MM.1S (cell line): Measurements from ENCODE around the gene ATP8B1.

Source experiments
- DNase-seq: peaks from one replicate; pipeline ENCODE4 v3.0.0-alpha.2; 2015
- H2AFZ ChIP-seq: fragments of 300-600 bp; sonication (generic); 2 replicates; pipeline ENCODE4 v1.6.0; 2016; ENCODE audit warnings: antibody characterized with exemption, low read length
- H3F3A ChIP-seq: fragments of 300-600 bp; sonication (generic); 2 replicates; pipeline ENCODE4 v1.6.1; 2016; ENCODE audit warnings: mild to moderate bottlenecking, antibody characterized with exemption, low read length, moderate library complexity, mixed read lengths; ENCODE audit not compliant: insufficient read depth
- H3K27ac ChIP-seq: fragments of 300-600 bp; sonication (generic); 2 replicates; pipeline ENCODE4 v1.5.1; 2016; ENCODE audit warnings: mild to moderate bottlenecking, low read length
- H3K27me3 ChIP-seq: fragments of 300-600 bp; sonication (generic); replicated peaks from 2 replicates; pipeline ENCODE4 v1.6.0; 2016; ENCODE audit warnings: low read length; ENCODE audit not compliant: insufficient read depth
- H3K36me3 ChIP-seq: fragments of 300-600 bp; sonication (generic); replicated peaks from 2 replicates; pipeline ENCODE4 v1.6.1; 2016; ENCODE audit warnings: mild to moderate bottlenecking, low read length, mixed read lengths; ENCODE audit not compliant: insufficient read depth
- H3K4me1 ChIP-seq: fragments of 300-600 bp; sonication (generic); 2 replicates; pipeline ENCODE4 v1.6.1; 2016; ENCODE audit warnings: low read length, mixed read lengths
- H3K4me2 ChIP-seq: fragments of 300-600 bp; sonication (generic); 2 replicates; pipeline ENCODE4 v1.6.0; 2016; ENCODE audit warnings: low read depth, low read length
- H3K4me3 ChIP-seq: fragments of 300-600 bp; sonication (generic); 2 replicates; pipeline ENCODE4 v1.5.1; 2016; ENCODE audit warnings: low read length, mixed read lengths
- H3K79me2 ChIP-seq: fragments of 300-600 bp; sonication (generic); 2 replicates; pipeline ENCODE4 v1.6.1; 2016; ENCODE audit warnings: mixed run types, low read length, mixed read lengths
- H3K9ac ChIP-seq: fragments of 300-600 bp; sonication (generic); 2 replicates; pipeline ENCODE4 v1.6.1; 2016; ENCODE audit warnings: low read length, mixed read lengths
- H3K9me2 ChIP-seq: fragments of 300-600 bp; sonication (generic); replicated peaks from 2 replicates; pipeline ENCODE4 v1.6.1; 2016; ENCODE audit warnings: mild to moderate bottlenecking, low read length, mixed read lengths; ENCODE audit not compliant: insufficient read depth
- H3K9me3 ChIP-seq: fragments of 300-600 bp; sonication (generic); replicated peaks from 2 replicates; pipeline ENCODE4 v1.6.1; 2016; ENCODE audit warnings: mild to moderate bottlenecking, low read length, mixed read lengths; ENCODE audit not compliant: insufficient read depth
- H4K20me1 ChIP-seq: fragments of 300-600 bp; sonication (generic); 2 replicates; pipeline ENCODE4 v1.6.1; 2016; ENCODE audit warnings: mild to moderate bottlenecking, low read length, moderate library complexity, mixed read lengths; ENCODE audit not compliant: insufficient read depth
- EZH2 ChIP-seq: fragments of 300-600 bp; sonication (generic); optimal IDR thresholded peaks from 2 replicates; pipeline ENCODE3; 2017; ENCODE audit warnings: low read depth, mild to moderate bottlenecking, antibody characterized with exemption, low read length, mixed read lengths
- EZH2phosphoT487 ChIP-seq: fragments of 300-600 bp; sonication (generic); IDR thresholded peaks from 2 replicates; pipeline ENCODE4 v1.6.1; 2018; ENCODE audit warnings: antibody characterized with exemption, low read length
- TF ChIP-seq, protein P1 (sequence below): fragments of 300-600 bp; sonication (generic); IDR thresholded peaks from 2 replicates; pipeline ENCODE4 v1.5.1; 2016; ENCODE audit warnings: antibody characterized with exemption, low read length, mixed read lengths

ATP8B1 gene

DNA sequence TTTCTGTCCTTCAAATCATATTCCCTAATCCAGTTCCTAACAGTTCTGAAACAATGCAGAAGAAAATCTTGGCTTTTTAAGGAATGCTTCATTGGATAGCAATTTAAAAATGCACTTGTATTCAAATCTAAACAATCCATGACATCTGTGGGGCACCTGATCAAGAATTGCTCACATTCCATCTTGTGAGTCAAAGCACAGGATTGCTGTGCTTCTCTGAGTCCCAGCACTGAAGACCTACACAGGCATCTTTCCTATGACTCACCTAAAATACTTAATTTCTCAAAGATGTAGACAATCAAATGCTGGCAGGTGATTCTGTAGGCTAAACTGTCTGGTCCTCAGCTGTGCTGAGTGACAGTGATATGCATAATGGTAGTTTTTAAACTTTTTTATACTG lies 10.1 kb upstream of the ATP8B1 start:
- TF ChIP-seq EZH2phosphoT487 (no peak), EZH2 (no peak)
- TF ChIP-seq, protein P1, sequence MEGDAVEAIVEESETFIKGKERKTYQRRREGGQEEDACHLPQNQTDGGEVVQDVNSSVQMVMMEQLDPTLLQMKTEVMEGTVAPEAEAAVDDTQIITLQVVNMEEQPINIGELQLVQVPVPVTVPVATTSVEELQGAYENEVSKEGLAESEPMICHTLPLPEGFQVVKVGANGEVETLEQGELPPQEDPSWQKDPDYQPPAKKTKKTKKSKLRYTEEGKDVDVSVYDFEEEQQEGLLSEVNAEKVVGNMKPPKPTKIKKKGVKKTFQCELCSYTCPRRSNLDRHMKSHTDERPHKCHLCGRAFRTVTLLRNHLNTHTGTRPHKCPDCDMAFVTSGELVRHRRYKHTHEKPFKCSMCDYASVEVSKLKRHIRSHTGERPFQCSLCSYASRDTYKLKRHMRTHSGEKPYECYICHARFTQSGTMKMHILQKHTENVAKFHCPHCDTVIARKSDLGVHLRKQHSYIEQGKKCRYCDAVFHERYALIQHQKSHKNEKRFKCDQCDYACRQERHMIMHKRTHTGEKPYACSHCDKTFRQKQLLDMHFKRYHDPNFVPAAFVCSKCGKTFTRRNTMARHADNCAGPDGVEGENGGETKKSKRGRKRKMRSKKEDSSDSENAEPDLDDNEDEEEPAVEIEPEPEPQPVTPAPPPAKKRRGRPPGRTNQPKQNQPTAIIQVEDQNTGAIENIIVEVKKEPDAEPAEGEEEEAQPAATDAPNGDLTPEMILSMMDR: no peak
- Histone ChIP-seq H3K4me2 (no peak overlapping the region), H3F3A (no peaks in the 10 kb centered on the region), H3K9ac (no peak overlapping the region), H3K36me3 (no peaks in the 10 kb centered on the region), H3K9me2 (no peaks in the 10 kb centered on the region), H3K9me3 (no peaks in the 10 kb centered on the region), H3K79me2 (no peaks in the 10 kb centered on the region), H3K4me3 (no peak overlapping the region), H4K20me1 (no peaks in the 10 kb centered on the region), H3K27me3 (no peaks in the 10 kb centered on the region), H3K4me1 (no peaks in the 10 kb centered on the region), H2AFZ (no peak overlapping the region), H3K27ac (no peak overlapping the region)
- DNase-seq: no peak

GRCh38 chr18:57812126-57812477 lies 9.0 kb upstream of the ATP8B1 start:
- Histone ChIP-seq H4K20me1 (no peaks in the 10 kb centered on the region), H2AFZ (no peak overlapping the region), H3K4me3 (no peak overlapping the region), H3K9me3 (no peaks in the 10 kb centered on the region), H3K9ac (no peak overlapping the region), H3K27ac (no peak overlapping the region), H3K27me3 (no peaks in the 10 kb centered on the region), H3K4me2 (no peak overlapping the region), H3K9me2 (no peaks in the 10 kb centered on the region), H3F3A (no peaks in the 10 kb centered on the region), H3K36me3 (no peaks in the 10 kb centered on the region), H3K4me1 (no peaks in the 10 kb centered on the region), H3K79me2 (no peaks in the 10 kb centered on the region)
- no peak for DNase-seq
- TF ChIP-seq EZH2phosphoT487 (no peak), EZH2 (no peak)
- TF ChIP-seq, protein P1: no peak

DNA sequence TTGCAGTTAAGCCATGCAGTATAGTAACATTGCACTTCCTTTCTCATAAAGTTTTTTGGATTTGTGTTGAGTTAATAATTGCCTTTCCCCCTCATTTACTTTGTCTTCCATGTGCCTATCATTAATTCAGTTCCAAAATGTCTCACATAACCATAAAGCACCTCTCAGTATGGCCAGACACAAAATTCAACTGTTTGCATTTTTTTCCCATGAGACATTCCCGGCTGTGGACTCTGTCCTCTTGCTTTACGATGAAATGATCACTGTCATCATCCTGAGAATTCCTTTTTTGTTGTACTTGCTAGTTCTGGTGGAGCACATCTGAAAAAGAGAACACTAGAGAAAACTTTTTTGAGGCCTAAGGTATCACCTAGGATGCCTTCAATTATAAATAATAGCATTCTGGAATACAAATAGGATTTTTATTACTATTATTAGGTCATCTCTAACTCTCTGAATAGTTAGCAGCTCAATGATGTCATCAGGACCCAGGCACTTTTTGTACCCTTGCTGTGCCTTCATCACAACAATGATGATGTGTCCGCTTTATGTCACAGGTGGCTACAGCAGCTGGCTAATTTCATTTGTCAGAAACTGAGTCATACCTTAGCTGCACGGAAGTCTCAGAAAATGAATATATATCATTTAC lies 8.5 kb upstream of the ATP8B1 start:
- TF ChIP-seq, protein P1: no peak
- TF ChIP-seq EZH2 (no peak), EZH2phosphoT487 (no peak)
- Histone ChIP-seq H3K4me3 (no peak overlapping the region), H3K9me3 (no peaks in the 10 kb centered on the region), H3K4me2 (no peak overlapping the region), H3F3A (no peaks in the 10 kb centered on the region), H3K4me1 (no peaks in the 10 kb centered on the region), H3K27me3 (no peaks in the 10 kb centered on the region), H4K20me1 (no peaks in the 10 kb centered on the region), H3K9me2 (no peaks in the 10 kb centered on the region), H3K36me3 (no peaks in the 10 kb centered on the region), H3K79me2 (no peaks in the 10 kb centered on the region), H2AFZ (no peak overlapping the region), H3K27ac (no peak overlapping the region), H3K9ac (no peak overlapping the region)
- DNase-seq: no peak
